Astrocyte (in vitro differentiated cells and primary cell): ENCODE data around the gene PARD3B. TPM values are rescaled to one million over a fixed set of nuclear protein-coding genes. Genes with fewer than 3 reads are reported as not detected.

Source experiments
- DNase-seq: peaks from one replicate; pipeline ENCODE4 v3.0.0-alpha.2; 2010; ENCODE audit warnings: low read depth
- FAIRE-seq: peaks from 2 replicates; lab custom pipeline; 2011; peaks lifted over from hg19 to GRCh38; lab: Jason Lieb, UNC
- H2AFZ ChIP-seq: 2 replicates; pipeline ENCODE4 v1.6.0; 2012; ENCODE audit warnings: low read depth, low read length, inconsistent platforms
- H3K27ac ChIP-seq: 2 replicates; pipeline ENCODE4 v1.5.1; 2011; ENCODE audit warnings: low read depth, low read length, inconsistent platforms
- H3K27me3 ChIP-seq: 2 replicates; pipeline ENCODE4 v1.6.0; 2011; ENCODE audit warnings: low read length, inconsistent platforms; ENCODE audit not compliant: insufficient read depth
- H3K36me3 ChIP-seq: 2 replicates; pipeline ENCODE4 v1.5.1; 2011; ENCODE audit warnings: low read length, inconsistent platforms; ENCODE audit not compliant: insufficient read depth
- H3K4me1 ChIP-seq: 2 replicates; pipeline ENCODE4 v1.5.1; 2011; ENCODE audit warnings: low read length, inconsistent platforms; ENCODE audit not compliant: insufficient read depth
- H3K4me2 ChIP-seq: 2 replicates; pipeline ENCODE4 v1.6.0; 2012; ENCODE audit warnings: low read length, inconsistent platforms
- H3K4me3 ChIP-seq: 2 replicates; pipeline ENCODE4 v1.5.1; 2011; ENCODE audit warnings: low read depth, mild to moderate bottlenecking, low read length, inconsistent platforms; ENCODE audit not compliant: insufficient read depth
- H3K79me2 ChIP-seq: 2 replicates; pipeline ENCODE4 v1.6.0; 2012; ENCODE audit warnings: mild to moderate bottlenecking, low read length, inconsistent platforms; ENCODE audit not compliant: insufficient read depth
- H3K9ac ChIP-seq: 2 replicates; pipeline ENCODE4 v1.6.0; 2012; ENCODE audit warnings: mild to moderate bottlenecking, low read length, inconsistent platforms
- H3K9me3 ChIP-seq: 2 replicates; pipeline ENCODE4 v1.5.1; 2012; ENCODE audit warnings: low read depth, mild to moderate bottlenecking, low read length, inconsistent platforms; ENCODE audit not compliant: insufficient read depth
- H4K20me1 ChIP-seq: 2 replicates; pipeline ENCODE4 v1.6.0; 2012; ENCODE audit warnings: low read length, inconsistent platforms; ENCODE audit not compliant: insufficient read depth
- H3K27ac Mint-ChIP-seq: one replicate; pipeline ENCODE4 v1.8.0; 2021; ENCODE audit warnings: mild to moderate bottlenecking, mixed read lengths; ENCODE audit not compliant: unreplicated experiment
- H3K27me3 Mint-ChIP-seq: one replicate; pipeline ENCODE4 v1.8.0; 2021; ENCODE audit warnings: low read depth, mixed read lengths; ENCODE audit not compliant: unreplicated experiment
- H3K36me3 Mint-ChIP-seq: one replicate; pipeline ENCODE4 v1.8.0; 2021; ENCODE audit warnings: low read depth, mixed read lengths; ENCODE audit not compliant: unreplicated experiment
- H3K4me1 Mint-ChIP-seq: one replicate; pipeline ENCODE4 v1.8.0; 2021; ENCODE audit warnings: low read depth, mixed read lengths; ENCODE audit not compliant: unreplicated experiment
- H3K4me3 Mint-ChIP-seq: one replicate; pipeline ENCODE4 v1.8.0; 2021; ENCODE audit warnings: mild to moderate bottlenecking, moderate library complexity, mixed read lengths; ENCODE audit not compliant: unreplicated experiment
- H3K9me3 Mint-ChIP-seq: one replicate; pipeline ENCODE4 v1.8.0; 2021; ENCODE audit warnings: mild to moderate bottlenecking, mixed read lengths; ENCODE audit not compliant: unreplicated experiment
- CTCF ChIP-seq: IDR thresholded peaks from 2 replicates; pipeline ENCODE4 v1.5.1; 2011; ENCODE audit warnings: low read depth, mild to moderate bottlenecking, inconsistent platforms, low read length, moderate library complexity; ENCODE audit not compliant: insufficient read depth
- EZH2 ChIP-seq: IDR thresholded peaks from 2 replicates; pipeline ENCODE4 v1.6.1; 2012; ENCODE audit warnings: mild to moderate bottlenecking, low read length, inconsistent platforms; ENCODE audit not compliant: insufficient read depth
- total RNA-seq: library from RNA; stranded (reverse); gene quantifications from 2 replicates; pipeline ENCODE4 v1.2.1, GENCODE V29; 2021

Gene PARD3B
- total RNA-seq, 1 donor from 2014 or later = 6.5 TPM

DNA sequence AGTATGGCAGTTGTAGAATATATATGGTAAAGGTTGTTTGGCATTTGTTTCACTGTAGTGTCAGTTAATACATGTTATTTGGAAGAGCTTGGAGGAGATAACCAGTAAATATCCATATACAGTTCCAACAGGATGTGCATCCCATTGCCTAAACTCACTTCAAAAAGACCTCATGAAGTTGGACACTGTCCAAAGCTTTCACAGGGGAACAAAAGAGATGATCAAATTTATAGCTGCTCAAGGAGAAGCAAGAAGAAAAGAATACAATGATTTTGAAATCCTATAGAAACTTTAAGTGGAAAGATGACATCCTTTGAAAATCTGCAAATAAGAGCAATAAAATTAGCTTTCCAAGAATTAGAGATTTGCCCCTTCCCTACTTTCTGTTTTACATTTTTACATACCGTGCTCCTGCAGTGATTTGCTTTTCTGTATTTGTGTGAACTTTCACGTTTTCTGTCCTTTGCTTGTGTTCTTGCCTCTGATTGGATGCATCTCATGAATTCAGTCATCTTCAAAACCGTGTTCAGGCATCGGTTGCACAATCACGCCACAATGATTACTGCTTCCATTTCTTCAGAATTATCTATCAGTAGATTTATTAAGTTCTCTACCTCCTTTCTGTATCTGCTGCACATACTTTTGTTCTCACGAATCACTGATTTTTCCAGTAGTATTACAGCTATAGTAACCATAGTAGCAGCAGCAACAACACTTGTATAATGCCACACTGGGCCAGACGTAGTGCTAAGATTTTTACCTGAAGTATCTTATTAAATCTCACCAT is 83.8 kb downstream of the PARD3B start:
- H3K27ac Mint-ChIP-seq = no peak overlapping the region
- DNase-seq (peak; percentile 29), FAIRE-seq (no peak)
- Histone ChIP-seq H3K36me3 (no peaks in the 10 kb centered on the region), H3K27me3 (no peaks in the 10 kb centered on the region), H4K20me1 (no peaks in the 10 kb centered on the region), H3K4me2 (peak overlapping the region; percentile 2), H3K4me1 (no peaks in the 10 kb centered on the region), H3K9me3 (no peaks in the 10 kb centered on the region), H2AFZ (no peak overlapping the region), H3K79me2 (peaks cover 3% of the 10 kb centered on the region), H3K4me3 (no peak overlapping the region), H3K9ac (no peak overlapping the region), H3K27ac (no peak overlapping the region)
- no peaks in the 10 kb centered on the region for H3K36me3 Mint-ChIP-seq
- H3K4me1 Mint-ChIP-seq = no peaks in the 10 kb centered on the region
- TF ChIP-seq EZH2 = no peak
- TF ChIP-seq CTCF = no peak
- H3K4me3 Mint-ChIP-seq = no peak overlapping the region
- H3K27me3 Mint-ChIP-seq = no peaks in the 10 kb centered on the region
- no peaks in the 10 kb centered on the region for H3K9me3 Mint-ChIP-seq

- Histone ChIP-seq H3K79me2 (peaks cover 3% of the 10 kb centered on the region), H3K27ac (no peak overlapping the region), H3K27me3 (no peaks in the 10 kb centered on the region), H3K9ac (no peak overlapping the region), H3K4me2 (no peak overlapping the region), H4K20me1 (no peaks in the 10 kb centered on the region), H3K36me3 (no peaks in the 10 kb centered on the region), H3K4me1 (no peaks in the 10 kb centered on the region), H2AFZ (no peak overlapping the region), H3K9me3 (no peaks in the 10 kb centered on the region), H3K4me3 (no peak overlapping the region)
- H3K36me3 Mint-ChIP-seq = no peaks in the 10 kb centered on the region
- no peak for TF ChIP-seq CTCF
- no peak for TF ChIP-seq EZH2
- DNase-seq (no peak), FAIRE-seq (no peak)
- H3K4me3 Mint-ChIP-seq = no peak overlapping the region
- no peaks in the 10 kb centered on the region for H3K27me3 Mint-ChIP-seq
- H3K9me3 Mint-ChIP-seq = no peaks in the 10 kb centered on the region
- no peak overlapping the region for H3K27ac Mint-ChIP-seq
- H3K4me1 Mint-ChIP-seq = no peaks in the 10 kb centered on the region
Measured at GRCh38 chr2:204632410-204632809, 87.1 kb downstream of the PARD3B start.

DNA sequence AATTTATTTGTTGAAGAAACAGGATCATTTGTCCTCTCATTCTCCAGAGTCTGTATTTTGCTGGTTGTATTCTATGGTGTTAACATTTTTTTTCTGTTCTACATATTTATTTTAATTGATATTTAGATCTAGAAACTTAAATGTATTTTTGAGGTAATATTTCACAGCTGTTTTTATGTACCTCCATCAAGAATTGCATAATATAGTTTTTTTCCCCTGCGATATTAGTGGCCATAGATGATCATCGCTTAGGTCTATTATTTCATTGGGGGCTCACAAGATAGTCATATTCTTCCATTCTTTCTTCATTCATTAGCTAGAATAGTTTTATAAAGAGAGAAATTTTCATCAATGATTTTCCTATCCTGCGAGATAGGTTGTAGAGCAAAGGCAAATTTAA is 89.3 kb downstream of the PARD3B start:
- no peak overlapping the region for H2AFZ ChIP-seq
- Mint-ChIP-seq H3K27ac (no peak overlapping the region), H3K27me3 (no peaks in the 10 kb centered on the region), H3K9me3 (no peaks in the 10 kb centered on the region), H3K36me3 (no peaks in the 10 kb centered on the region), H3K4me1 (no peaks in the 10 kb centered on the region), H3K4me3 (no peak overlapping the region)
- H3K36me3 ChIP-seq = no peaks in the 10 kb centered on the region
- H3K27ac ChIP-seq = no peak overlapping the region
- H3K9ac ChIP-seq = no peak overlapping the region
- peaks cover 3% of the 10 kb centered on the region for H3K79me2 ChIP-seq
- no peak overlapping the region for H3K4me3 ChIP-seq
- no peak overlapping the region for H3K4me2 ChIP-seq
- FAIRE-seq (no peak), DNase-seq (no peak)
- H3K4me1 ChIP-seq = no peaks in the 10 kb centered on the region
- TF ChIP-seq CTCF = no peak
- TF ChIP-seq EZH2 = no peak
- no peaks in the 10 kb centered on the region for H3K27me3 ChIP-seq
- H3K9me3 ChIP-seq = no peaks in the 10 kb centered on the region
- H4K20me1 ChIP-seq = no peaks in the 10 kb centered on the region
